HG02840 (cell line): ENCODE measurements around the gene MAPKAPK2.

ENCODE experiments used
- ATAC-seq: cut with Tn5 transposase; IDR thresholded peaks from one replicate; pipeline ENCODE4 v1.9.1; 2021; ENCODE audit warnings: mild to moderate bottlenecking, moderate library complexity, moderate number of reproducible peaks; ENCODE audit not compliant: unreplicated experiment, low FRiP score

The MAPKAPK2 gene

GRCh38 chr1:206681359-206681758 is 3.3 kb upstream of the MAPKAPK2 start:
- ATAC-seq: no peak

DNA sequence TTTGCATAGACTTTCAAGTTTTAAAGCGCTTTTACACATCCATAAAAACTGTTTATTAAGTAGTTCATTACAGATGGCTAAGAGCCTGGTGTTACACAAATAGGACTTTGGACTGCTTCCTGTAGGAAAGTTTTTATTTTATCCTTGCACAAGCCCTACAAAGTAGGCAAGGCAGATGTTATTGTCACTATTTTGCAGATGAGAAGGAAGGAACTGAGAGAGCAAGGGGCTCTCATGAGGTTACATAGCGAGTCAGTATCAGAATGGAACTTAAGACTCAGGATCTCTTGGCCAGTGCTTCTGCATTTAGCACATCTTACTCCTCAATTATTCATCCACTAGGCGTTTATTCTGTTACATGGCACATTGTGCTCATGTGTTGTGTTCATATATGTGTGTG is 2.6 kb upstream of the MAPKAPK2 start:
- ATAC-seq: no peak

GRCh38 chr1:206683313-206683712 is 1.4 kb upstream of the MAPKAPK2 start:
- no peak for ATAC-seq

- no peak for ATAC-seq
Measured at GRCh38 chr1:206684003-206684402, 702 bp upstream of the MAPKAPK2 start.

DNA sequence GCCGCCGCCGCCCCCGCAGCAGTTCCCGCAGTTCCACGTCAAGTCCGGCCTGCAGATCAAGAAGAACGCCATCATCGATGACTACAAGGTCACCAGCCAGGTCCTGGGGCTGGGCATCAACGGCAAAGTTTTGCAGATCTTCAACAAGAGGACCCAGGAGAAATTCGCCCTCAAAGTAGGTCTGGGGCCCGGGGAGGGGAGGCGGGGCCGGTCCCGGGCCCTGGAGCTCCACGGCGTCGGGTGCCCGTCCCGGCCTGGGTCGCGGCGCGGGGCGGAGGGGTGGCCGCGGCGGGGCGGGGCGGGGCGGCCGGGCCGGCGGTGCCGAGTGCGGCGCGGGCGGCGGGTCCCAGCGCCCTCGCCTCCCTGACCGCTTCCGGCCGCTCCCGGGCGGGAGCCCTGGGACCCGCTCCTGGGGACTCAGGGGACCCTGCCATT is 646 bp downstream of the MAPKAPK2 start:
- ATAC-seq: no peak

GRCh38 chr1:206685769-206686477 is 1.2 kb downstream of the MAPKAPK2 start:
- ATAC-seq: no peak

- ATAC-seq: no peak
Measured at GRCh38 chr1:206686478-206687249, 2.0 kb downstream of the MAPKAPK2 start.

DNA sequence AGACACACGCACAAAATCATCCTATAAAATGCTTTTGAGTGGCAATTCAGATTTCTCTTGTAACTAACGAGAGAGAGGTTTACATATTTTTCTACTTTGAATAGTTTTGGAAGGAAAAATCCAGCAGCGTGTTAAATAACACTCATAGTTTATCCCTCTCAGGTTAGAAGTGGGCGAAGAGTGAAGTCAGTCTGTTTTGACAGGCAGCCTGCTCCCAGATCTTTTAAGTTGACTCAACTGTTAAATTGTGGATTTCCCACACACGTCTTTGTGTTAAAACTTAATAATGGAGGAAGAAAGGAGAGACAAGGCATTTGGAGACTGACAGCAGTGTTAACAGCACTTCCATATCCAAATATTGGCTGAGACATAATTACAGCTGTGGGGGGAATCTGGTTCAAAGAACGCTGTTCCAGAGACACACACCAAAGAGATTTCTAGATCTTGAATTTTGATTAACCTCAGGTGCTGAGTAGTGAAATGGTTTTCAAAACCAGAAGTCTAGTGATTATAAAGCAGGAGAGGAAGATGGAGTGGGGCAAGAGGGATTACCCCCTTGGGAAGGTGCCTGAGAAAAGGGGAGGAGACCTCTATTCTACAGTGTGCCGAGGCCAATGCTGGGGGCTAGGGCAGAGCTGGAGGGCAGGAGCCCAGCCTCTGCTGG is 2.7 kb downstream of the MAPKAPK2 start:
- no peak for ATAC-seq

GRCh38 chr1:206687915-206688442 is 3.3 kb downstream of the MAPKAPK2 start:
- ATAC-seq: no peak

- no peak for ATAC-seq
Measured at GRCh38 chr1:206690516-206690915, 5.8 kb downstream of the MAPKAPK2 start.

- ATAC-seq: no peak
Measured at GRCh38 chr1:206691604-206692003, 6.9 kb downstream of the MAPKAPK2 start.

GRCh38 chr1:206693029-206693428 is 8.3 kb downstream of the MAPKAPK2 start:
- no peak for ATAC-seq

DNA sequence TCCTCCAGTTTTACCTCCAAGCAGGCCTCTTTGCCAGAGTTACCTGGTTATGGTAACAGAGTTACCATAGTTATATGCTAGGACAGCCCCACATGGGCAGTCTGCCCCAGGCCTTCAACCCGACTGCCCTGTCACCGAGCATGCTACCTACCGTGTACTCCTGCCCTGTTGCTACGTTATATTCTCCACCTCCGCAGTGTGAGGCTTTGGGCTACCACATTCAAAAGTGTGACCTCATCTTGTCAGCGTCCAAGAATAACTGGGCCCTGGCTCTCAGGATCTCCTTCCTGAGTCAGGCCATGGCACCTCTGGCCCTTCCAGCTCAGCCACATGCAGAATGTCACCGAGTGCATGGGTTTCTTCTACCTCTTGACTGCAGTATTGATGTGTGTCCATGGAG is 8.9 kb downstream of the MAPKAPK2 start:
- ATAC-seq: no peak

GRCh38 chr1:206694171-206695124 is 9.7 kb downstream of the MAPKAPK2 start:
- no peak for ATAC-seq

GRCh38 chr1:206695733-206696132 is 11.0 kb downstream of the MAPKAPK2 start:
- ATAC-seq: no peak

- ATAC-seq: no peak
Measured at GRCh38 chr1:206696812-206697585, 12.3 kb downstream of the MAPKAPK2 start.

- ATAC-seq: no peak
Measured at GRCh38 chr1:206698011-206698410, 13.3 kb downstream of the MAPKAPK2 start.

GRCh38 chr1:206699000-206699586 is 14.4 kb downstream of the MAPKAPK2 start:
- ATAC-seq: no peak

- no peak for ATAC-seq
Measured at GRCh38 chr1:206699626-206700025, 14.9 kb downstream of the MAPKAPK2 start.
